Stimulated activated CD8-positive, alpha-beta memory T cell treated with anti-CD3 and anti-CD28 coated beads, Interleukin-7, amount 100 ng/mL, for 1 hour (primary cell): ENCODE data around the gene PERM1.
A peak's percentile ranks its signal among the peaks of the same experiment; 100 is the strongest.
"Not testable (repeated sequence)": the region's sequence is repeated elsewhere in the genome, so short reads cannot be mapped to it uniquely, and the experiment has no call there.

ENCODE experiments used
- DNase-seq, 2 donors: peaks; one replicate each; pipeline ENCODE4 v3.0.0-alpha.2; 2020; ENCODE audit warnings: low read depth in 2 of 2

The PERM1 gene

DNA sequence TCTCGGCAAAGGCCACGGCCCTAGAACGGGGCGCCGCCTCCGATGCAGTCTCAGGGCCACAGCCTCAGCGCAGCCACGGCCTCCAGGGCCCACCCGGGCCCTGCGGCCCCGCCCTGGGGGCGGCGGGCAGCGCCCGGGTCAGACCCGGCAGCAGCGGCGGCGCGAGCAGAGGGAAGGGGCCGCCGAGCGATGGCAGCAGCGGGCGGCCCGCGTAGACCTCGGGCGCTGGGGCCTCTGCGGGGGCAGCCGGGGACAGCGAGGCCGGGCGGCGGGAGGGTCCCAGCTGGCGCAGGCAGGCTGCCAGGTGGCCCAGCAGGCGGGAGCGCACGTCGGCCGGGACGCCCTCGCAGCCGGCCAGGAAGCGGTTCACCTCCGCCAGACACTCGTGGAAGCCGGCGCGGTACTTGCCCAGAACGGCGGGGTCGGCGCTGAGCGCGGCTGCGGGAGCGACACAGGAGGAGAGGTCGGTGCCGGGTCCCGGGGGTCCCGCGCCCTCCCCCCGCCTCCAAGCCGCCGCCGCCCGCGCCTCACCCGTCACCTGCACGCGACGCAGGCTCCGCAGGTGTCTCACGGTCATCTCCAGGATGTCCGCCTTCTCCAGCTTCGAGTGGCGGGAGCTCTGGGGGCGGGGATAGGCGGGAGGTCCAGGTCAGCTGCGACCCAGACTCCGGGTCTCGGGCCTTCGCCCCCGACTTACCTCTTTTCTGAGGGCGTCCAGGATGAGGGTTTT lies 17.3 kb upstream of the PERM1 start:
- DNase-seq: no peak

DNA sequence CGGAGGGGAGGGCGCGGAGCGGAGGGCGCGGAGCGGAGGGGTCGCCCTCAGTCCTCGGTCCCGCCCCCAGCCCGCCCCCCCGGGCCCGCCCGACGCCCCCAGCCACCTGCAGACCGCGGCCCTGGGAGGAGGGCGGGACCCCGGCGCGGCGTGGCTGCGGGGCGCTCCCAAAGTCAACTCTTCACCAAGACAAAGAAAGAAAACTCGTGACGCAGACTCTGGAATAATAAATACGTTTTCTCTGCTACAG lies 16.8 kb upstream of the PERM1 start:
- no peak for DNase-seq

DNA sequence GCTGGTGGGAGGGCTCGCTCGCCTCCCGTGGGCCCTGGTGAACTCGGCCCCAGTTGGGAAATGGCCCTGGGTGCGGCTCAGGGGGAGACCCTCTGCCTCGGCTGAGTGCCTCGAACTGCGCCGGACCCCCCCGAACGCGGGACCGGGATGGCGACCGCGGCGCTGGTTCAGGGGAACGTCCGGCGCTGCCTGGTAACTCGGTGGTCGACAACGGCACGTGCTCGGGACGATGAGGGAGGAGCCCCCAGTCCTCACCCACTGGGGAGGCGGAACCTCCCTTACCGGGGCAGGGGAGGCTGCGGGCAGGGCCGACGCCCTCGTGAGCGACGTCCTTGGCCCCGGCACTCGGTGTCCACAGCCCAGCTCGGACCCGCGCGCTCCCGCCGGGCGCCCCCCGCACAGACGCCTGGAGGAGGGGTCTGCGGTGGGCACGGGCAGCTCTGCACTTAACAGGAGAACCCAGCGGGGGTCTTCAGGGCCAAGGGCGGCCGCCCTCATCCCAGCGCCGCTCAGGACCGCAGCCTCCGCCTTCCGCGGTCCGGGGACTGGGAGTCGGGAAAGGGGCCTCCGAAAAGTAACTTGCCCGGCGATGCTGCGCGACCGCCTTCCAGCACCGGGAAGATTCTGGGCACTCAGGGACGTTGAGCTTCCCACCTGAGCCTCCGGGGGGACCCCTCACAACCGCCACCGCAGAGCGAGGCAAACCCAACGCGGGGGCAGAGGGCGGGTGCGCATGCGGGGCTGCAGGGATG lies 16.3 kb upstream of the PERM1 start:
- no peak for DNase-seq

- DNase-seq: no peak
Observed at GRCh38 chr1:997713-997992, 15.8 kb upstream of the PERM1 start.

DNA sequence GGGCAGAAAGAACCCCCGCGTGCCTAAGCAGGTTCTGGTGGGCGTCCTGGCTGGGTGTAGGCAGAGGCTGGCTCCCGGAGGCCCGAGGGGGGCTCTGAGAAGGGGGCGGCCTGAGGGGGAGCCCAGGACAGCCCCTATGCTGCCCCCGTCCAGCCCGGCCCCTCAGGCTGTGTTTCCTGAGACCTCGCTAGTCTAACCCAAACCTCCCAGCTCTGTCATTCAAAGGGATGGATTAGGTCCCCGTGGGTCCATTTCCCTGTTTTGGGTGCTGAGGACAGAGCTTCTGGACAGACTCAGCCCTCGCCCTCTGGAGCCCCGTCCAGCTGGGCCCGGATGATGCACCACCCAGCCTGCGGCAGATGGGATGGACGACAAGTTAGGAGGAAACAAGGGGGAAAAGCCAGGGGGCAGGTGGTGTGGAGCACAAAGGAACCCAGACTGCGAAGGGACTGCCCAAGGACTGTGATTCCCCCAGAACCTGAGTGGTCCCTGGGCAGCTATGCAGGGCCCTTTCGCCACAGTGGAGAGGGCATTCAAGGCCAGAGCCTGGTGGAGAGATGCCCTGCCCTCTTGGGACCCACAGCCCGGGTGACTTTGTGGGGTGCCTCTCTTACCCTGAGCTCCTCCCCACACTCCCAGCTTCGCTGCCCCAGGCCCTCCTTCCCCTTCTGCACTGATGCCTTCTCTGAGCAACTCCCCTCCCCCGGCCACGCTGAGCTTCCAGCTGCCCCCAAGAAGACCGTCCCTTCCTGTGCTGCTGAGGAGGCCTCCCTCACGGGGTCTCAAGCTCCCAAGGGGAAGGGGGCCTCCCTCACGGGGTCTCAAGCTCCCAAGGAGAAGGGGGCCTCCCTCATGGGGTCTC lies 15.2 kb upstream of the PERM1 start:
- DNase-seq: no peak

DNA sequence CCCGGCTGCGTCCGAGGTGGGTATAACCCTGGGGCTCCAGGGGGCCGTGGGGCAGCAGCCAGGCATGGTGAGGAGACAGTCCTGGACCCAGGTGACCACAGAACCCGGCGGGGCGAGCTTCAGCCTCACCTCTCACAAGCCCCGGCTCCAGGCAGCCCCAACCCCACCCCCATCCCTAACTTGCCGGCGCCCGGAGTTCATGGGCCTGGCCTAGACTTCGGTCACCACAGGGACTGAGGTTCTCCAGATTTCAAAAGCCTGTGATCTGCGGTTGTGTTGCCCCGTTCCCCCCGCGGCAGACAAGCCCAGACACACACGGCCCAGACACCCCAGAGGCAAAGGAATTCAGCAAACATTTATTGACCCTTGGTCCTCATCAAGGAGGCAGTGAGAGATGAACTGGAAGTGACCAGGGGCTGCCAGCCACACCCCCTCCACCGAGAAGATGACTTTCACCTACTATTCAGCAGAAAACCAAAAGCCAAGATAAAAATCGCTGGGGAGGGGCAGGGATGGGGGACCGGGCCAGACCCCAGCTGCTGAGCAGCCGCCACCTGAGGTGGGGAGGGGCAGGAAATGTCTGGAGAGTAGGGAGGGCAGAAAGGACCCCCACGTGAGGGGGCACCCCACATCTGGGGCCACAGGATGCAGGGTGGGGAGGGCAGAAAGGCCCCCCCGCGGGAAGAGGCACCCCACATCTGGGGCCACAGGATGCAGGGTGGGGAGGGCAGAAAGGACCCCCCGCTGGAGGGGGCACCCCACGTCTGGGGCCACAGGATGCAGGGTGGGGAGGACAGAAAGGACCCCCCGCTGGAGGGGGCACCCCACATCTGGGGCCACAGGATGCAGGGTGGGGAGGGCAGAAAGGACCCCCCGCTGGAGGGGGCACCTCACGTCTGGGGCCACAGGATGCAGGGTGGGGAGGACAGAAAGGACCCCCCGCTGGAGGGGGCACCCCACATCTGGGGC lies 14.1 kb upstream of the PERM1 start:
- DNase-seq: no peak

GRCh38 chr1:994546-994945 lies 12.7 kb upstream of the PERM1 start:
- DNase-seq: not testable (repeated sequence)

- no peak for DNase-seq
Observed at GRCh38 chr1:993379-993995, 11.6 kb upstream of the PERM1 start.

- DNase-seq: no peak
Observed at GRCh38 chr1:992362-992761, 10.5 kb upstream of the PERM1 start.

GRCh38 chr1:991895-992294 lies 10.0 kb upstream of the PERM1 start:
- no peak for DNase-seq

GRCh38 chr1:991275-991674 lies 9.4 kb upstream of the PERM1 start:
- DNase-seq: not testable (repeated sequence)

- DNase-seq: not testable (repeated sequence)
Observed at GRCh38 chr1:988061-988460, 6.2 kb upstream of the PERM1 start.

- DNase-seq: no peak
Observed at GRCh38 chr1:985126-985525, 3.2 kb upstream of the PERM1 start.

DNA sequence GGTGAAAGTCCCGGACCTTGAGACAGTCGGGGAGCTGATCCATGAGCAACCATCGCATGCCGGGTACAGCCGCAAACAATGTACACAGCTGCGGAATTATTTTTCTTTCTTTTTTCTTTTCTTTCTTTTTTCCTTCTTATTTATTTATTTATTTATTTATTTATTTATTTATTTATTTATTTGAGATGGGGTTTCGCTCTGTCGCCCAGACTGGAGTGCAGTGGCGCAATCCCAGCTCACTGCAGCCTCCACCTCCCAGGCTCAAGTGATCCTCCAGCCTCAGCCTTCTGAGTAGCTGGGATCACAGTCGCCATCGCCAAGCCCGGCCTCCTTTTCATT lies 2.6 kb upstream of the PERM1 start:
- no peak for DNase-seq

- DNase-seq: peak; percentile 41 to 50
Observed at GRCh38 chr1:983798-984475, 2.0 kb upstream of the PERM1 start.

GRCh38 chr1:982765-983436 lies 1.0 kb upstream of the PERM1 start:
- no peak for DNase-seq

- DNase-seq: no peak
Observed at GRCh38 chr1:981491-981954, 370 bp downstream of the PERM1 start.

DNA sequence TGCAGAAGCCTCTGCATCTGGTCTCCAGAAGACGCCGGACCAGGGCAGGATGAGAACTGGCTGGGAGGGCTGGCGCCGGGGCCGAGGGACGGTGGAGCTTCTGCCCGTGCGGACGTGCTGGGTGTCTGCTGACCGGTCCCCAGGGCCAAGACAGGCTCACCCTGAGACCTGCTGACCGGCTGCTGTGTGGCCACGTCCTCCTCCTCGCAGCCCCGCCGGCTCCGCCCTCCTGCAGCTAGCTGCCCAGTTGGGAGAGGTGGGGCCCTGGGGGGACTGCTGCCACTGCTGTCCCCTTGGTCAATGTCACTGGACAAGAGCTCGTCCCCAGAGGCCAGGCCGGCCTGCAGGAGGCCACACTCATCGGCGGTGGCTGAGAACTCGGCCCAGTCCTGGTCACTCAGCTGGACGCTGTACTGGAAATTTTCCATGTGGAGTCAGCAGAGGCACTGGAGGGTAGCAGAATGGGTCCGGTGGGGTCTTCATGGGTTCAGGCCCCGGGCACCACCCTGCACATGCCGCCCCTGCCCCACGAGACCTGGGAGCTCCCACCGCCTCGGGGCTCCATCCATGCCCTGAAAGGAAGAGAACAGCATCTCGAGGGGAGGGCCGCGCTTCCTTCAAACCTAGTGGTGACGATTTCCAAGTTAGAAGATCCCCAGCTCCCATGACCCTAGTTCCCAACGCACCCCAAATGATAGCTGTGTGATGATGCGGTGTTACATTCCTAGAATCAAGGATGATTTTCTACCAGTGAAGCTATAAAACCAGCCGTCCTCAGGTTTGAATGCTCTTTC lies 1.1 kb downstream of the PERM1 start:
- DNase-seq: no peak

GRCh38 chr1:980137-980571 lies 1.7 kb downstream of the PERM1 start:
- no peak for DNase-seq

GRCh38 chr1:979744-980072 lies 2.2 kb downstream of the PERM1 start:
- DNase-seq: no peak
